Measurements from ENCODE around the gene NCF4. TPM values are rescaled to one million over a fixed set of nuclear protein-coding genes. Genes with fewer than 3 reads are reported as not detected.

The NCF4 gene
- polyA plus RNA-seq (2013), result 2.3 and 2.9 TPM in 2 replicates

DNA sequence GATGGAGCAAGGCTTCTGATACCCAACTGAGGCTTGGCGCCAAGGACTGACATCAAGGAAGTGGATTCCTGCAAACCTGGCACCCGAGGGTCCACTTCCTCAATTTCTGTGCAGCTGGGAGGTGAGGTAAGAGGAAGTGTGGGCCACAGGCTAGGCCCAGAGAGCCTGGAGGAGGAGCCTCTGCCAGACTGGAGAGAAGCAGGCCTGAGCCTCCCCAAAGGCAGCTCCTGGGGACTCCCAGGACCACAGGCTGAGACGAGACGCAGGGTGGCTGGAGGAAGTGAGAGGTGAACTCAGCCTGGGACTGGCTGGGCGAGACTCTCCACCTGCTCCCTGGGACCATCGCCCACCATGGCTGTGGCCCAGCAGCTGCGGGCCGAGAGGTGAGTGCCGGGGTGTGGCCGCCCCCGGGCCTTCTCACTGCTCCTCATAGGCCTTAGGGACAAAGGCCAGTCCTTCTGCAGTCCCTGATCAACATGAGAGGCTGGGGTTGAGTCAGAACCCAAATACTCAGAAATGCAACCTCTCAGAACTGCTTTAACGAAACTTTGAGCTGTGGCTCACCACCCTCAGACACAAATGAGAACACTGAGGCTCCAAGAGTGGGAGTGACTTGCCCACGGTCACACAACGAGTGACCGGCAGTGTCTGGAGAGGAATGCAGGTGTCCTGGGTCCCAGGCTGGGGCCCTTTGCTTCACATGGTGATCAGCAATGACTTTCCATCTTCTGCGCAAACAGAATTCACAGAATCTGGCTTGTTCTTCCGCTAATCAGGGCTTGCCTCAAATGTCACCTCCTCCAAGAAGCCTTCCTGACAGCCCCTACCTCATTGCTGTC is at the start of gene NCF4:
Gene NCF4, plus strand, starts transcription at position 186 of the 839 bp plus-strand sequence. Its CDS starts 166 bp downstream, at position 352.
- H2AK5ac ChIP-seq (ENCODE audit: low read length), result no peak within 1 kb of the TSS
- no CpG with 5 or more reads among the region's 17 CpGs for WGBS (ENCODE audit: extremely low coverage, insufficient coverage, insufficient read length)
- H3K9me3 ChIP-seq (ENCODE audit: insufficient read depth, low read depth, low read length), result peaks cover 4% of the 10 kb centered on the region
- H2BK12ac ChIP-seq (ENCODE audit: low read length), result no peak within 1 kb of the TSS
- no peaks in the 10 kb centered on the region for H3K27me3 ChIP-seq (ENCODE audit: insufficient read depth, low read length)
- H3K79me2 ChIP-seq (ENCODE audit: control insufficient read depth, insufficient read depth, low read length, poor library complexity), result no peaks in the 10 kb centered on the region
- H4K91ac ChIP-seq (ENCODE audit: low read depth, low read length), result no peak within 1 kb of the TSS
- no peak within 1 kb of the TSS for H3K14ac ChIP-seq (ENCODE audit: low read length)
- H3K27ac ChIP-seq (ENCODE audit: low read depth, low read length), result no peak within 1 kb of the TSS
- H2AFZ ChIP-seq (ENCODE audit: insufficient read depth, low read length, poor library complexity), result no peak within 1 kb of the TSS
- H3K4me3 ChIP-seq (ENCODE audit: low read depth, low read length), result no peak within 1 kb of the TSS
- no peak within 1 kb of the TSS for H4K12ac ChIP-seq (ENCODE audit: low read depth, low read length)
- H3K36me3 ChIP-seq (ENCODE audit: control insufficient read depth in 1 of 2, insufficient read depth in 2 of 2, low read length in 2 of 2), result no peaks in the 10 kb centered on the region
- H3K4me1 ChIP-seq (ENCODE audit: control insufficient read depth in 1 of 2, insufficient read depth in 2 of 2, low read length in 2 of 2), result no peaks in the 10 kb centered on the region
- no peak within 1 kb of the TSS for H2BK120ac ChIP-seq (ENCODE audit: insufficient read depth, low read length, poor library complexity)
- H3K9ac ChIP-seq (ENCODE audit: low read length), result no peak within 1 kb of the TSS
- no peak within 1 kb of the TSS for H3K4ac ChIP-seq (ENCODE audit: low read depth, low read length)
- H3K18ac ChIP-seq (ENCODE audit: low read length), result no peak within 1 kb of the TSS
- H2BK5ac ChIP-seq (ENCODE audit: low read depth, low read length, poor library complexity), result no peak within 1 kb of the TSS
- no peak within 1 kb of the TSS for H3K4me2 ChIP-seq (ENCODE audit: low read length)
- H4K8ac ChIP-seq (ENCODE audit: low read depth, low read length), result no peak within 1 kb of the TSS
- no peak within 1 kb of the TSS for H3K23ac ChIP-seq (ENCODE audit: low read length)
- no peaks in the 10 kb centered on the region for H3K79me1 ChIP-seq (ENCODE audit: low read length)
- DNase-seq, result peak; percentile 47 to 55

DNA sequence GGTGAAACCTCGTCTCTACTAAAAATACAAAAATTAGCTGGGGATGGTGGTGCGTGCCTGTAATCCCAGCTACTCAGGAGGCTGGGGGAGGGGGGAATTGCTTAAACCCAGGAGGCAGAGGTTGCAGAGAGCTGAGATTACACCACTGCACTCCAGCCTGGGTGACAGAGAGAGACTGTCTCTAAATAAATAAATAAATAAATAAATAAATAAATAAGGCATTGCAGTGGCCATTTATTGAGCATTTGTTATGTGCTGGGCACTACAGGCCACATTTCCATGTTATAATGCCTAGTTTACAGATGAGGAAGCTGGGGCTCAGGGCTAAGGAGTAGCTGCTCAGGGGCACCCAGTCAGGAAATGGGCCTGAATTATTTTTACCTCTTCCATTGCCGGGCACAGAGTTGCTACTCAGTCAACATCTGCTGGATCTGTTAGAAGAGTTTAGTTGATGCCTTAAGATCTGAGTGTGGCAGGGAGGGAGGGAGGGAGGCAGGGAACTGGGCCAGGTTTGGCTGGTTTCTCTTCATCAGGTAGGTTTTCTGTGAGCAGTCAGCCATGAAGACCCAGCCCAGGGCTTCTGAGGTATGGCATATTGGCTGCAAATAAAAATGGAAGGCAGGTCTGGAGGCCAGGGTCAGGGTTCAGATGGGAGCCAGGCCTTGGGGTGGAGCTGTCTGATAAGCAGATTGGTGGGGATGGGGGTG is 49.6 kb upstream of the NCF4 start:
- DNase-seq, result no peak
- H3K79me1 ChIP-seq (ENCODE audit: low read length), result no peaks in the 10 kb centered on the region
- no peak overlapping the region for H3K4me2 ChIP-seq (ENCODE audit: low read length)
- H3K23ac ChIP-seq (ENCODE audit: low read length), result no peak overlapping the region
- H2BK120ac ChIP-seq (ENCODE audit: insufficient read depth, low read length, poor library complexity), result no peak overlapping the region
- H2BK5ac ChIP-seq (ENCODE audit: low read depth, low read length, poor library complexity), result no peak overlapping the region
- H3K36me3 ChIP-seq (ENCODE audit: control insufficient read depth in 1 of 2, insufficient read depth in 2 of 2, low read length in 2 of 2), result no peaks in the 10 kb centered on the region
- no peak overlapping the region for H3K18ac ChIP-seq (ENCODE audit: low read length)
- H3K9ac ChIP-seq (ENCODE audit: low read length), result no peak overlapping the region
- H2BK12ac ChIP-seq (ENCODE audit: low read length), result no peak overlapping the region
- H3K14ac ChIP-seq (ENCODE audit: low read length), result no peak overlapping the region
- no peak overlapping the region for H4K91ac ChIP-seq (ENCODE audit: low read depth, low read length)
- WGBS (ENCODE audit: extremely low coverage, insufficient coverage, insufficient read length), result no CpG with 5 or more reads among the region's 3 CpGs
- H4K8ac ChIP-seq (ENCODE audit: low read depth, low read length), result no peak overlapping the region
- no peak overlapping the region for H3K27ac ChIP-seq (ENCODE audit: low read depth, low read length)
- H3K27me3 ChIP-seq (ENCODE audit: insufficient read depth, low read length), result peaks cover 18% of the 10 kb centered on the region
- no peak overlapping the region for H2AFZ ChIP-seq (ENCODE audit: insufficient read depth, low read length, poor library complexity)
- H3K9me3 ChIP-seq (ENCODE audit: insufficient read depth, low read depth, low read length), result no peaks in the 10 kb centered on the region
- H4K12ac ChIP-seq (ENCODE audit: low read depth, low read length), result no peak overlapping the region
- peaks cover 0 to 6% of the 10 kb centered on the region in 2 experiments for H3K4me1 ChIP-seq (ENCODE audit: control insufficient read depth in 1 of 2, insufficient read depth in 2 of 2, low read length in 2 of 2)
- H2AK5ac ChIP-seq (ENCODE audit: low read length), result no peak overlapping the region
- H3K4me3 ChIP-seq (ENCODE audit: low read depth, low read length), result no peak overlapping the region
- no peaks in the 10 kb centered on the region for H3K79me2 ChIP-seq (ENCODE audit: control insufficient read depth, insufficient read depth, low read length, poor library complexity)
- H3K4ac ChIP-seq (ENCODE audit: low read depth, low read length), result no peak overlapping the region

GRCh38 chr22:36814801-36815200 is 46.0 kb upstream of the NCF4 start:
- H3K4me3 ChIP-seq (ENCODE audit: low read depth, low read length), result no peak overlapping the region
- no peak overlapping the region for H2BK5ac ChIP-seq (ENCODE audit: low read depth, low read length, poor library complexity)
- no peak overlapping the region for H4K8ac ChIP-seq (ENCODE audit: low read depth, low read length)
- peaks cover 0 to 4% of the 10 kb centered on the region in 2 experiments for H3K4me1 ChIP-seq (ENCODE audit: control insufficient read depth in 1 of 2, insufficient read depth in 2 of 2, low read length in 2 of 2)
- no peak overlapping the region for H3K4ac ChIP-seq (ENCODE audit: low read depth, low read length)
- H3K79me2 ChIP-seq (ENCODE audit: control insufficient read depth, insufficient read depth, low read length, poor library complexity), result no peaks in the 10 kb centered on the region
- no peaks in the 10 kb centered on the region for H3K36me3 ChIP-seq (ENCODE audit: control insufficient read depth in 1 of 2, insufficient read depth in 2 of 2, low read length in 2 of 2)
- no peak overlapping the region for H3K14ac ChIP-seq (ENCODE audit: low read length)
- no peak overlapping the region for H2BK12ac ChIP-seq (ENCODE audit: low read length)
- no CpG with 5 or more reads among the region's 10 CpGs for WGBS (ENCODE audit: extremely low coverage, insufficient coverage, insufficient read length)
- H3K27ac ChIP-seq (ENCODE audit: low read depth, low read length), result no peak overlapping the region
- H3K18ac ChIP-seq (ENCODE audit: low read length), result no peak overlapping the region
- H2AFZ ChIP-seq (ENCODE audit: insufficient read depth, low read length, poor library complexity), result no peak overlapping the region
- H2BK120ac ChIP-seq (ENCODE audit: insufficient read depth, low read length, poor library complexity), result no peak overlapping the region
- peaks cover 38% of the 10 kb centered on the region for H3K27me3 ChIP-seq (ENCODE audit: insufficient read depth, low read length)
- no peak overlapping the region for H4K12ac ChIP-seq (ENCODE audit: low read depth, low read length)
- H3K79me1 ChIP-seq (ENCODE audit: low read length), result no peaks in the 10 kb centered on the region
- peaks cover 5% of the 10 kb centered on the region for H3K9me3 ChIP-seq (ENCODE audit: insufficient read depth, low read depth, low read length)
- H4K91ac ChIP-seq (ENCODE audit: low read depth, low read length), result no peak overlapping the region
- no peak overlapping the region for H3K9ac ChIP-seq (ENCODE audit: low read length)
- no peak overlapping the region for H2AK5ac ChIP-seq (ENCODE audit: low read length)
- no peak for DNase-seq
- H3K23ac ChIP-seq (ENCODE audit: low read length), result no peak overlapping the region
- no peak overlapping the region for H3K4me2 ChIP-seq (ENCODE audit: low read length)

DNA sequence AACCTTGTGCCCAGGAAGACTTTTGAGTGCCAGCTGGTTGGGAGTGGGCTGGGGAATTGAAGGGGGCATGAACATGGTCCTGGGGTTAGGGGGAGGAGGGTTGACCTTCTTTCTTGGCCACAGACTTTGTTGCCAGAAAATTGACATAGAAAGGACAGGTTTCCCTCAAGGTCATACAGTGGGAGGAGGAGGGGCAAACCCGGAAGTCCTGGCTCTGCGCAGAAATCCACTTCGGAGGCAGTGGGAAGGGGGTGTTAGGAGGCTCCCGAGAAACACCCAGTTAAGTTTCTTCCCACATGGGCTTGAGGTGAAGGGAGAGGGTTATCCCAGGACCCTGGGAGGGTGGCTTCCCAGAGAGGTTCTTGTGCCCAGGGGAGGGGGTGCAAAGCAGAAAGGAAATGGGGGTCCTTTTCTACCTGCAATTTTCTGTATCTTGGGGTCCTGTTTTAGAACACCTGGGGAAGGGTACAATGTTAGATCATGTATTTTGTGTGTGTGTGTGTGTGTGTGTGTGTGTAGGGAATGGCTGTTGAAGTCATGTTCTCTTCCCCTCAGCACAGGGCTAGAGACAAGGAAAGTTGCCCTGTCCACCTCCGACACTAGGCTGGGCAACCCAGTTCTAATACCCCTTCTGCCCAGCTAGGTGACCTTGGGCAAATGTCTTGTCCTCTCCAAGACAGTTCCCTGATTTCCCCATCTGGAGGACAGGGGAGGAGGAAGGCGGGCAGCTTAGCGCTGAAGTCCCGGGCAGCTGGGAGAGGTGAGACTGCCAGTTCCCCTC is 45.1 kb upstream of the NCF4 start:
- no peak overlapping the region for H2BK120ac ChIP-seq (ENCODE audit: insufficient read depth, low read length, poor library complexity)

More for the DNA sequence above, 45.1 kb upstream of the NCF4 start:
- H2AFZ ChIP-seq (ENCODE audit: insufficient read depth, low read length, poor library complexity), result no peak overlapping the region
- no peak overlapping the region for H2AK5ac ChIP-seq (ENCODE audit: low read length)
- no peak overlapping the region for H4K12ac ChIP-seq (ENCODE audit: low read depth, low read length)
- H3K36me3 ChIP-seq (ENCODE audit: control insufficient read depth in 1 of 2, insufficient read depth in 2 of 2, low read length in 2 of 2), result no peaks in the 10 kb centered on the region
- no peaks in the 10 kb centered on the region for H3K79me2 ChIP-seq (ENCODE audit: control insufficient read depth, insufficient read depth, low read length, poor library complexity)
- DNase-seq, result no peak
- H3K4me1 ChIP-seq (ENCODE audit: control insufficient read depth in 1 of 2, insufficient read depth in 2 of 2, low read length in 2 of 2), result peaks cover 0 to 4% of the 10 kb centered on the region in 2 experiments
- no peak overlapping the region for H4K91ac ChIP-seq (ENCODE audit: low read depth, low read length)
- H4K8ac ChIP-seq (ENCODE audit: low read depth, low read length), result no peak overlapping the region
- H3K27me3 ChIP-seq (ENCODE audit: insufficient read depth, low read length), result peaks cover 38% of the 10 kb centered on the region
- peaks cover 5% of the 10 kb centered on the region for H3K9me3 ChIP-seq (ENCODE audit: insufficient read depth, low read depth, low read length)
- no peak overlapping the region for H3K4ac ChIP-seq (ENCODE audit: low read depth, low read length)
- no peak overlapping the region for H3K27ac ChIP-seq (ENCODE audit: low read depth, low read length)
- H2BK5ac ChIP-seq (ENCODE audit: low read depth, low read length, poor library complexity), result no peak overlapping the region
- no peaks in the 10 kb centered on the region for H3K79me1 ChIP-seq (ENCODE audit: low read length)
- no peak overlapping the region for H3K9ac ChIP-seq (ENCODE audit: low read length)
- H3K18ac ChIP-seq (ENCODE audit: low read length), result no peak overlapping the region
- H3K14ac ChIP-seq (ENCODE audit: low read length), result no peak overlapping the region
- H3K4me3 ChIP-seq (ENCODE audit: low read depth, low read length), result no peak overlapping the region
- H3K4me2 ChIP-seq (ENCODE audit: low read length), result no peak overlapping the region
- no peak overlapping the region for H3K23ac ChIP-seq (ENCODE audit: low read length)
- WGBS (ENCODE audit: extremely low coverage, insufficient coverage, insufficient read length), result no CpG with 5 or more reads among the region's 8 CpGs
- no peak overlapping the region for H2BK12ac ChIP-seq (ENCODE audit: low read length)
